H4 (cell line): ENCODE data around the gene LAMC1. TPM values are rescaled to one million over a fixed set of nuclear protein-coding genes. Genes with fewer than 3 reads are reported as not detected.
A peak's percentile ranks its signal among the peaks of the same experiment; 100 is the strongest.

Source experiments
- DNase-seq: peaks from one replicate; pipeline ENCODE4 v3.0.0-alpha.2; 2015; ENCODE audit warnings: low spot score
- total RNA-seq: library from RNA; depleted of rRNA; stranded (reverse); fragments of >200 nt; shearing (Covaris generic); gene quantifications from 2 replicates; pipeline ENCODE4 v1.2.3, GENCODE V29; 2014

The LAMC1 gene
- total RNA-seq, 1 experiment from 2014 or later: 122 TPM

GRCh38 chr1:183021405-183022201 lies 1.6 kb upstream of the LAMC1 start:
- DNase-seq: no peak

GRCh38 chr1:183022202-183023145 lies 746 bp upstream of the LAMC1 start:
- DNase-seq: peak; percentile 80

GRCh38 chr1:183023601-183024316 lies 539 bp downstream of the LAMC1 start:
- DNase-seq: peak; percentile 73

GRCh38 chr1:183024317-183025009 lies 1.2 kb downstream of the LAMC1 start:
- DNase-seq: no peak

- no peak for DNase-seq
Measured at GRCh38 chr1:183025010-183025337, 1.8 kb downstream of the LAMC1 start.

GRCh38 chr1:183025782-183026774 lies 2.9 kb downstream of the LAMC1 start:
- DNase-seq: no peak

GRCh38 chr1:183027031-183027430 lies 3.8 kb downstream of the LAMC1 start:
- no peak for DNase-seq

GRCh38 chr1:183027791-183028190 lies 4.6 kb downstream of the LAMC1 start:
- DNase-seq: no peak

GRCh38 chr1:183029591-183030000 lies 6.4 kb downstream of the LAMC1 start:
- no peak for DNase-seq

GRCh38 chr1:183030053-183030452 lies 6.8 kb downstream of the LAMC1 start:
- DNase-seq: peak; percentile 37

- peak; percentile 33 for DNase-seq
Measured at GRCh38 chr1:183032122-183032921, 9.1 kb downstream of the LAMC1 start.

- no peak for DNase-seq
Measured at GRCh38 chr1:183033205-183033604, 10.0 kb downstream of the LAMC1 start.

- no peak for DNase-seq
Measured at GRCh38 chr1:183034682-183035081, 11.5 kb downstream of the LAMC1 start.

GRCh38 chr1:183038333-183038866 lies 15.2 kb downstream of the LAMC1 start:
- no peak for DNase-seq

- DNase-seq: no peak
Measured at GRCh38 chr1:183038913-183039312, 15.7 kb downstream of the LAMC1 start.

- DNase-seq: no peak
Measured at GRCh38 chr1:183039330-183039729, 16.1 kb downstream of the LAMC1 start.

GRCh38 chr1:183039985-183040447 lies 16.8 kb downstream of the LAMC1 start:
- peak; percentile 76 for DNase-seq

- no peak for DNase-seq
Measured at GRCh38 chr1:183040547-183040971, 17.3 kb downstream of the LAMC1 start.

- no peak for DNase-seq
Measured at GRCh38 chr1:183043254-183043653, 20.0 kb downstream of the LAMC1 start.
